ENCODE results near the gene TXK. TPM values are rescaled to one million over a fixed set of nuclear protein-coding genes. Genes with fewer than 3 reads are reported as not detected.
"Not testable (repeated sequence)": the region's sequence is repeated elsewhere in the genome, so short reads cannot be mapped to it uniquely, and the experiment has no call there.

TXK gene
- total RNA-seq (2014; rRNA removed; shearing (Covaris generic)): 2.3 and 2.5 TPM in 2 replicates

GRCh38 chr4:48134081-48134480 lies at the start of gene TXK:
Gene TXK (minus strand): TSS chr4:48134250. CDS start chr4:48134170, 80 bp downstream.
- DNase-seq (ENCODE audit: low read depth): no peak

- DNase-seq (ENCODE audit: low read depth): no peak
Observed at GRCh38 chr4:48180234-48180633, 46.2 kb upstream of the TXK start.

GRCh38 chr4:48178931-48179330 lies 44.9 kb upstream of the TXK start:
- DNase-seq (ENCODE audit: low read depth): no peak

- no peak for DNase-seq (ENCODE audit: low read depth)
Observed at GRCh38 chr4:48175806-48176205, 41.8 kb upstream of the TXK start.

- no peak for DNase-seq (ENCODE audit: low read depth)
Observed at GRCh38 chr4:48175328-48175727, 41.3 kb upstream of the TXK start.

- DNase-seq (ENCODE audit: low read depth): peak; percentile 90
Observed at GRCh38 chr4:48173056-48173991, 39.3 kb upstream of the TXK start.

GRCh38 chr4:48172651-48173050 lies 38.6 kb upstream of the TXK start:
- DNase-seq (ENCODE audit: low read depth): no peak

- no peak for DNase-seq (ENCODE audit: low read depth)
Observed at GRCh38 chr4:48169636-48170035, 35.6 kb upstream of the TXK start.

GRCh38 chr4:48167538-48168263 lies 33.7 kb upstream of the TXK start:
- no peak for DNase-seq (ENCODE audit: low read depth)

- DNase-seq (ENCODE audit: low read depth): not testable (repeated sequence)
Observed at GRCh38 chr4:48164561-48164960, 30.5 kb upstream of the TXK start.

- DNase-seq (ENCODE audit: low read depth): no peak
Observed at GRCh38 chr4:48163746-48164145, 29.7 kb upstream of the TXK start.

GRCh38 chr4:48162162-48162561 lies 28.1 kb upstream of the TXK start:
- DNase-seq (ENCODE audit: low read depth): peak; percentile 58

GRCh38 chr4:48157271-48157670 lies 23.2 kb upstream of the TXK start:
- DNase-seq (ENCODE audit: low read depth): no peak

- DNase-seq (ENCODE audit: low read depth): no peak
Observed at GRCh38 chr4:48156423-48156822, 22.4 kb upstream of the TXK start.

GRCh38 chr4:48153791-48154550 lies 19.9 kb upstream of the TXK start:
- no peak for DNase-seq (ENCODE audit: low read depth)

GRCh38 chr4:48152259-48152658 lies 18.2 kb upstream of the TXK start:
- DNase-seq (ENCODE audit: low read depth): no peak

- no peak for DNase-seq (ENCODE audit: low read depth)
Observed at GRCh38 chr4:48149827-48150370, 15.8 kb upstream of the TXK start.

GRCh38 chr4:48147621-48148020 lies 13.6 kb upstream of the TXK start:
- DNase-seq (ENCODE audit: low read depth): no peak

GRCh38 chr4:48141048-48141447 lies 7.0 kb upstream of the TXK start:
- DNase-seq (ENCODE audit: low read depth): peak; percentile 44

- DNase-seq (ENCODE audit: low read depth): peak; percentile 29
Observed at GRCh38 chr4:48139691-48140090, 5.6 kb upstream of the TXK start.

GRCh38 chr4:48138936-48139335 lies 4.9 kb upstream of the TXK start:
- DNase-seq (ENCODE audit: low read depth): no peak

GRCh38 chr4:48138511-48138910 lies 4.5 kb upstream of the TXK start:
- no peak for DNase-seq (ENCODE audit: low read depth)
